ENCODE measurements around the gene CCDC28A. TPM values are rescaled to one million over a fixed set of nuclear protein-coding genes. Genes with fewer than 3 reads are reported as not detected.

Gene CCDC28A
- total and polyA plus RNA-seq, 10 donors, result 20.0 to 43.9 (median 33.8) TPM

DNA sequence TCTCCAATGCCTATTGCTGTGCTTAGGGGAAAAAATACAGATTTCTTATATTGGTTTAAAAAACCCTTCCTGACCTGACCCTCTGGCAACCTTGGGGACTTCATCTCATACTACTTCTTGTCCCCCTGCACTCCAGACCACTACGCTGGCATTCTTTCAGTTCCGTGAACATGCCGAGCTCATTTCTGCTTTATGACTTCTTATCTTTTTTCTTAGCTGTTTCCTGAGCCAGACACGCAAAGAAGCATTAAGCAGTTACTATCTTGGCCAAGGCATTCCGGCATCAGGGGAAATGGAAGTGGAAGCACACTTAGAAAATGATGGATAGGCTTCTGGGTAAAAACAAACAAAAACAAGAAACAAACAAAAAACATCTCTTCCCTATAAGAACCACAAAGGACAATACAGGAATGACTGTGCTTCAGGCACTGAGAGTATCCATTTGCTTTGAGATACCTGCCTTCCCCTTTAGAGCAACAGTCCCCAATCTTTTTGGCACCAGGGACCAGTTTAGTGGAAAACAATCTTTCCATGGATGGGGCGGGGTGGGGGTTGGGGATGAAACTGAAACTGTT lies 4.4 kb upstream of the CCDC28A start:
- no peak for DNase-seq
- no peaks in the 10 kb centered on the region for H3K27me3 ChIP-seq (replicated peaks in 1 of 7)
- H3K9me3 ChIP-seq, result no peaks in the 10 kb centered on the region
- peak overlapping the region in 1 of 8 donors; percentile 7 for H3K27ac ChIP-seq
- no peak overlapping the region for H3K4me3 ChIP-seq
- peaks cover 0 to 26% (median 10%) of the 10 kb centered on the region in 6 donors for H3K4me1 ChIP-seq
- intact Hi-C loops (cut with DNase I; ENCODE audit: low total_unique reads), result loop anchor here (10.0 kb wide), 3 partner anchors 74 to 654 kb away; no protein-coding TSS in a partner anchor
- no peak for TF ChIP-seq POLR2A (IDR thresholded peaks at IDR 0.05)
- TF ChIP-seq, protein P1, sequence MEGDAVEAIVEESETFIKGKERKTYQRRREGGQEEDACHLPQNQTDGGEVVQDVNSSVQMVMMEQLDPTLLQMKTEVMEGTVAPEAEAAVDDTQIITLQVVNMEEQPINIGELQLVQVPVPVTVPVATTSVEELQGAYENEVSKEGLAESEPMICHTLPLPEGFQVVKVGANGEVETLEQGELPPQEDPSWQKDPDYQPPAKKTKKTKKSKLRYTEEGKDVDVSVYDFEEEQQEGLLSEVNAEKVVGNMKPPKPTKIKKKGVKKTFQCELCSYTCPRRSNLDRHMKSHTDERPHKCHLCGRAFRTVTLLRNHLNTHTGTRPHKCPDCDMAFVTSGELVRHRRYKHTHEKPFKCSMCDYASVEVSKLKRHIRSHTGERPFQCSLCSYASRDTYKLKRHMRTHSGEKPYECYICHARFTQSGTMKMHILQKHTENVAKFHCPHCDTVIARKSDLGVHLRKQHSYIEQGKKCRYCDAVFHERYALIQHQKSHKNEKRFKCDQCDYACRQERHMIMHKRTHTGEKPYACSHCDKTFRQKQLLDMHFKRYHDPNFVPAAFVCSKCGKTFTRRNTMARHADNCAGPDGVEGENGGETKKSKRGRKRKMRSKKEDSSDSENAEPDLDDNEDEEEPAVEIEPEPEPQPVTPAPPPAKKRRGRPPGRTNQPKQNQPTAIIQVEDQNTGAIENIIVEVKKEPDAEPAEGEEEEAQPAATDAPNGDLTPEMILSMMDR (IDR thresholded peaks at IDR 0.05 in 8 of 11, conservative IDR thresholded peaks at IDR 0.05 in 3 of 11), result no peak
- TF ChIP-seq POLR2AphosphoS5 (IDR thresholded peaks at IDR 0.05), result no peak
- 28 to 35% (median 34%) methylated on average over 6 of the region's 6 CpGs for WGBS, 5 donors
- no peaks in the 10 kb centered on the region for H3K36me3 ChIP-seq

GRCh38 chr6:138772596-138773176 lies 883 bp upstream of the CCDC28A start:
- peak overlapping the region; percentile 63 to 81 (median 73) for H3K4me3 ChIP-seq
- H3K27ac ChIP-seq, result peak overlapping the region; percentile 94 to 99 (median 96)
- TF ChIP-seq POLR2AphosphoS5 (IDR thresholded peaks at IDR 0.05) (no peak), POLR2A (IDR thresholded peaks at IDR 0.05) (no peak)
- TF ChIP-seq, protein P1 (IDR thresholded peaks at IDR 0.05 in 8 of 11, conservative IDR thresholded peaks at IDR 0.05 in 3 of 11), result no peak
- DNase-seq, result no peak
- WGBS, 5 donors, result 22 to 31% (median 23%) methylated on average over 8 of the region's 8 CpGs
- intact Hi-C loops (cut with DNase I; ENCODE audit: low total_unique reads), result no loop called here
- H3K9me3 ChIP-seq, result no peaks in the 10 kb centered on the region
- H3K36me3 ChIP-seq, result peaks cover 0 to 23% (median 13%) of the 10 kb centered on the region in 6 donors
- H3K27me3 ChIP-seq (replicated peaks in 1 of 7), result no peaks in the 10 kb centered on the region
- H3K4me1 ChIP-seq, result peaks cover 4 to 45% (median 22%) of the 10 kb centered on the region in 6 donors

DNA sequence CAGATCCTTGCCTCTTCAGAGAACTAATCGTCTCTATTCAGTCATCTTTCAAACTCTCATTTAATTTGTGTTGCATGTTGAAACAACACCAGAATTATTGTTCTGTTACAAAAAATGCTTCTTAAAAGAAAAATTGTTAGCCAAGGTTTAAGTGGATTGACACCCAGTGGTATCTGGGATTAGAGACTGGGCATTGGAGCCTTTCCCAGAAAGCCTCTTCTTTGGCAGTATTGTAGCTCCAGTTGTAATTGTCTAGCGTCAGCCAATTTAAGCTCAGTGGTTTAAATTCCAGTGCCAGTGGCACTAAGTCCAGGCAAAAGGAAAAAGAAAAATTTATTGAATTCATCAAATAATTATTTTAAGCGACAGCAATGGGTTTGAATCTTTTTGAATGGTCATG lies 801 bp downstream of the CCDC28A start:
- Histone ChIP-seq H3K36me3 (peaks cover 0 to 39% (median 18%) of the 10 kb centered on the region in 6 donors), H3K4me1 (peaks cover 4 to 33% (median 22%) of the 10 kb centered on the region in 6 donors), H3K27ac (peak overlapping the region in 7 of 8 donors; percentile 94 to 99 (median 95)), H3K9me3 (no peaks in the 10 kb centered on the region), H3K4me3 (peak overlapping the region in 7 of 8 donors; percentile 69 to 81 (median 74)), H3K27me3 (replicated peaks in 1 of 7) (no peaks in the 10 kb centered on the region)
- intact Hi-C loops (cut with DNase I; ENCODE audit: low total_unique reads), result no loop called here
- 38 to 49% (median 45%) methylated on average over 3 of the region's 3 CpGs for WGBS, 5 donors
- DNase-seq, result no peak
- TF ChIP-seq POLR2AphosphoS5 (IDR thresholded peaks at IDR 0.05) (no peak), POLR2A (IDR thresholded peaks at IDR 0.05) (no peak)
- TF ChIP-seq, protein P1 (IDR thresholded peaks at IDR 0.05 in 8 of 11, conservative IDR thresholded peaks at IDR 0.05 in 3 of 11), result no peak

DNA sequence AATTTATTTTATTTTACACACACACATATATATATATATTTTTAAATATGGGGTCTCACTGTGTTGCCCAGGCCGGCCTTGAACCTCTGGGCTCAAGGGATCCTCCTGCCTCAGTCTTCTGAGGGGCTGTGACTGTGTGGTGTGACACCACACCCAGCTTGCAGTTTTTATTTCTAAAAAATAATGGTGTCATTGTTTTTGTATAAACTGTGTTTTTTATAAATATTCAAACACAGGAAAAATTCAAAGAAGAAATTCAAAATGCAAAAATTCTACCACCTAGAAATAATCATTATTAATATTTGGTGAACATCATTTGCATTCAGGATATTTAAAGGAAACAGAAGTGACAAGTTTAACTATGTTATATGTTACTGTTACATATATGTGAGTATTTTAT lies 3.1 kb downstream of the CCDC28A start:
- intact Hi-C loops (cut with DNase I; ENCODE audit: low total_unique reads), result no loop called here
- no peaks in the 10 kb centered on the region for H3K9me3 ChIP-seq
- WGBS, 5 donors, result 94 to 100% (median 97%) methylated on average over 1 of the region's 1 CpG
- no peak overlapping the region for H3K27ac ChIP-seq
- peaks cover 4 to 30% (median 22%) of the 10 kb centered on the region in 6 donors for H3K4me1 ChIP-seq
- TF ChIP-seq POLR2A (IDR thresholded peaks at IDR 0.05), result no peak
- no peak for TF ChIP-seq POLR2AphosphoS5 (IDR thresholded peaks at IDR 0.05)
- TF ChIP-seq, protein P1 (IDR thresholded peaks at IDR 0.05 in 8 of 11, conservative IDR thresholded peaks at IDR 0.05 in 3 of 11), result no peak
- no peak for DNase-seq
- H3K36me3 ChIP-seq, result peaks cover 0 to 62% (median 35%) of the 10 kb centered on the region in 6 donors
- no peaks in the 10 kb centered on the region for H3K27me3 ChIP-seq (replicated peaks in 1 of 7)
- no peak overlapping the region for H3K4me3 ChIP-seq

All from spleen (tissue), 11 donors.